Caco-2 (cell line): ENCODE results near the gene FOXC2. TPM values are rescaled to one million over a fixed set of nuclear protein-coding genes. Genes with fewer than 3 reads are reported as not detected.

Experiments
- Bru-seq: library from RNA; stranded (reverse); fragments of 400-500 nt; gene quantifications from one replicate; lab custom pipeline; 2021; lab: Mats Ljungman, UMichigan
- BruChase-seq, 2 experiments: library from RNA; stranded (reverse); fragments of 400-500 nt; gene quantifications; one replicate each; lab custom pipeline; 2021; lab: Mats Ljungman, UMichigan
- BruUV-seq: library from RNA; stranded (reverse); fragments of 400-500 nt; replicated peaks from 2 replicates; lab custom pipeline; 2021; lab: Mats Ljungman, UMichigan
- CTCF ChIA-PET: fragments of 300-600 bp; sonication (Branson Sonifier 250); formaldehyde crosslinking; loops from one replicate; lab custom pipeline; 2022; ENCODE audit warnings: antibody characterized with exemption; lab: Charles Lee
- POLR2A ChIA-PET: fragments of 300-600 bp; sonication (Branson Sonifier 250); formaldehyde crosslinking; loops from one replicate; lab custom pipeline; 2022; ENCODE audit warnings: antibody characterized with exemption; lab: Charles Lee
- DNase-seq, 2 experiments: peaks; one replicate each; pipeline versions ENCODE4 v3.0.0 to v3.0.0-alpha.2; 2020 to 2022
- H3K27me3 ChIP-seq: replicated peaks from 2 replicates; pipeline ENCODE4 v1.6.0; 2011; ENCODE audit warnings: low read length; ENCODE audit not compliant: control insufficient read depth, insufficient read depth
- H3K36me3 ChIP-seq: 2 replicates; pipeline ENCODE4 v1.5.1; 2011; ENCODE audit warnings: low read length; ENCODE audit not compliant: control insufficient read depth, insufficient read depth
- H3K4me1 ChIP-seq: fragments of 250-450 bp; sonication (Bioruptor Pico); 2 replicates; pipeline ENCODE4 v1.5.1; 2020; ENCODE audit warnings: mild to moderate bottlenecking
- H3K4me3 ChIP-seq: 2 replicates; pipeline ENCODE4 v1.5.1; 2011; ENCODE audit warnings: low read depth, mild to moderate bottlenecking, control low read depth, low read length
- H3K9me3 ChIP-seq: fragments of 250-450 bp; sonication (Bioruptor Pico); 2 replicates; pipeline ENCODE4 v1.5.1; 2020; ENCODE audit warnings: mild to moderate bottlenecking, moderate library complexity
- H3K27ac Mint-ChIP-seq: one replicate; pipeline ENCODE4 v1.8.0; 2022; ENCODE audit warnings: mixed read lengths; ENCODE audit not compliant: unreplicated experiment
- H3K27me3 Mint-ChIP-seq: one replicate; pipeline ENCODE4 v1.8.0; 2022; ENCODE audit warnings: mixed read lengths; ENCODE audit not compliant: insufficient read depth, unreplicated experiment
- H3K36me3 Mint-ChIP-seq: one replicate; pipeline ENCODE4 v1.8.0; 2022; ENCODE audit warnings: mild to moderate bottlenecking, mixed read lengths; ENCODE audit not compliant: insufficient read depth, unreplicated experiment
- H3K4me1 Mint-ChIP-seq: one replicate; pipeline ENCODE4 v1.8.0; 2022; ENCODE audit warnings: low read depth, mixed read lengths; ENCODE audit not compliant: unreplicated experiment
- H3K4me3 Mint-ChIP-seq: one replicate; pipeline ENCODE4 v1.8.0; 2022; ENCODE audit warnings: mild to moderate bottlenecking, moderate library complexity, mixed read lengths; ENCODE audit not compliant: unreplicated experiment
- H3K9me3 Mint-ChIP-seq: one replicate; pipeline ENCODE4 v1.8.0; 2022; ENCODE audit warnings: mixed read lengths; ENCODE audit not compliant: unreplicated experiment
- CTCF ChIP-seq, 2 experiments: fragments of 200-600 bp in 1 of 2; IDR thresholded peaks; 1 replicate in 1 of 2; 2 replicates in 1 of 2; pipeline versions ENCODE4 v1.5.1 to v1.8.0; 2011 to 2022; ENCODE audit warnings: antibody characterized with exemption in 1 of 2, control low read depth in 1 of 2, inconsistent platforms in 1 of 2, low read depth in 1 of 2, low read length in 1 of 2, mild to moderate bottlenecking in 1 of 2, moderate library complexity in 1 of 2; ENCODE audit not compliant: insufficient read depth in 1 of 2, severe bottlenecking in 1 of 2, unreplicated experiment in 1 of 2
- intact Hi-C: fragments of 100-400 bp; cut with micrococcal nuclease; formaldehyde crosslinking; loops from one replicate; pipeline ENCODE4 v1.10.0; 2022; ENCODE audit not compliant: unreplicated experiment
- long read RNA-seq: library from polyadenylated mRNA; stranded (forward); transcript quantifications from one replicate; pipeline ENCODE4 v2.0.0, GENCODE V29; 2022
- total RNA-seq: library from RNA; stranded (reverse); gene quantifications from 2 replicates; pipeline ENCODE4 v1.2.3, GENCODE V29; 2022

The FOXC2 gene
- total RNA-seq = not detected in 2 replicates
- Bru-seq, nascent RNA = not detected
- BruChase-seq, experiment 1, labeled RNA remaining after a 2-hour chase = not detected
- not detected for BruChase-seq, experiment 2, labeled RNA remaining after a 6-hour chase
- long read RNA-seq = 0 reads

- CTCF ChIA-PET = no interaction called here
- POLR2A ChIA-PET = no interaction called here
- Mint-ChIP-seq H3K9me3 (no peaks in the 10 kb centered on the region), H3K36me3 (peaks cover 5% of the 10 kb centered on the region), H3K27me3 (peaks cover 12% of the 10 kb centered on the region), H3K4me1 (peaks cover 6% of the 10 kb centered on the region), H3K27ac (no peak within 1 kb of the TSS), H3K4me3 (no peak within 1 kb of the TSS)
- H3K4me1 ChIP-seq = no peaks in the 10 kb centered on the region
- no peaks in the 10 kb centered on the region for H3K36me3 ChIP-seq
- H3K4me3 ChIP-seq = no peak within 1 kb of the TSS
- no peaks in the 10 kb centered on the region for H3K9me3 ChIP-seq
- BruUV-seq = no TSS peak
- intact Hi-C loops = no loop called here
- TF ChIP-seq CTCF (IDR thresholded peaks at IDR 0.05; ENCODE audit: insufficient read depth in 1 of 2, low read depth in 1 of 2, low read length in 1 of 2, severe bottlenecking in 1 of 2, unreplicated experiment in 1 of 2) = no peak
- no peaks in the 10 kb centered on the region for H3K27me3 ChIP-seq
- no peak for DNase-seq
These were observed at the start of gene FOXC2 for GRCh38 chr16:86566601-86566965. Gene FOXC2 (plus strand): TSS chr16:86566829. CDS start chr16:86567336, 507 bp downstream.

GRCh38 chr16:86517033-86517432, 49.6 kb upstream of the FOXC2 start:
- Histone ChIP-seq H3K36me3 (no peaks in the 10 kb centered on the region), H3K4me3 (no peak overlapping the region), H3K9me3 (no peaks in the 10 kb centered on the region), H3K27me3 (peaks cover 1% of the 10 kb centered on the region; the same call in 1 of the 2 replicates), H3K4me1 (no peaks in the 10 kb centered on the region)
- no peak for DNase-seq
- no peaks in the 10 kb centered on the region for H3K9me3 Mint-ChIP-seq
- intact Hi-C loops = loop anchor here (1.0 to 5.0 kb wide), 2 partner anchors 177 to 700 kb away; no protein-coding TSS in a partner anchor
- no peaks in the 10 kb centered on the region for H3K36me3 Mint-ChIP-seq
- H3K4me1 Mint-ChIP-seq = no peaks in the 10 kb centered on the region
- BruUV-seq = no TSS peak
- TF ChIP-seq CTCF (IDR thresholded peaks at IDR 0.05; ENCODE audit: insufficient read depth in 1 of 2, low read depth in 1 of 2, low read length in 1 of 2, severe bottlenecking in 1 of 2, unreplicated experiment in 1 of 2) = no peak
- no peak overlapping the region for H3K4me3 Mint-ChIP-seq
- ChIA-PET CTCF (interaction anchor here (1.0 to 2.3 kb wide), 4 partner anchors 175 to 444 kb away, joined by 5 to 18 read pairs (median 6); no protein-coding TSS in a partner anchor), POLR2A (no interaction called here)
- no peak overlapping the region for H3K27ac Mint-ChIP-seq
- H3K27me3 Mint-ChIP-seq = peaks cover 26% of the 10 kb centered on the region

- H3K4me1 Mint-ChIP-seq = no peaks in the 10 kb centered on the region
- H3K36me3 ChIP-seq = no peaks in the 10 kb centered on the region
- H3K4me3 ChIP-seq = no peak overlapping the region
- intact Hi-C loops = loop anchor here (1.0 to 5.0 kb wide), 2 partner anchors 177 to 700 kb away; no protein-coding TSS in a partner anchor
- H3K36me3 Mint-ChIP-seq = no peaks in the 10 kb centered on the region
- H3K27ac Mint-ChIP-seq = no peak overlapping the region
- H3K4me1 ChIP-seq = no peaks in the 10 kb centered on the region
- POLR2A ChIA-PET = no interaction called here
- peak; percentile 74 to 76 for DNase-seq
- H3K27me3 ChIP-seq = peaks cover 1% of the 10 kb centered on the region; the same call in 1 of the 2 replicates
- no TSS peak for BruUV-seq
- no peaks in the 10 kb centered on the region for H3K9me3 ChIP-seq
- H3K9me3 Mint-ChIP-seq = no peaks in the 10 kb centered on the region
- peaks cover 26% of the 10 kb centered on the region for H3K27me3 Mint-ChIP-seq
- H3K4me3 Mint-ChIP-seq = no peak overlapping the region
- CTCF ChIA-PET = interaction anchor here (0.6 to 2.3 kb wide), 12 partner anchors 175 to 755 kb away, joined by 3 to 18 read pairs (median 5); no protein-coding TSS in a partner anchor
- peak; percentile 86 to 96 for TF ChIP-seq CTCF (IDR thresholded peaks at IDR 0.05; ENCODE audit: insufficient read depth in 1 of 2, low read depth in 1 of 2, low read length in 1 of 2, severe bottlenecking in 1 of 2, unreplicated experiment in 1 of 2)
These were observed 48.9 kb upstream of the FOXC2 start for GRCh38 chr16:86517652-86518258.
